Brain microvascular endothelial cell (primary cell): Measurements from ENCODE around the gene SHISAL1.

Source experiments
- DNase-seq: peaks from one replicate; pipeline ENCODE4 v3.0.0-alpha.2; 2020
- H3K27ac ChIP-seq: fragments of 250-450 bp; sonication (Bioruptor Pico); 2 replicates; pipeline ENCODE4 v1.5.1; 2020; ENCODE audit warnings: mild to moderate bottlenecking, moderate library complexity
- H3K27me3 ChIP-seq: fragments of 250-450 bp; sonication (Bioruptor Pico); replicated peaks from 2 replicates; pipeline ENCODE4 v1.5.1; 2020; ENCODE audit warnings: mild to moderate bottlenecking
- H3K36me3 ChIP-seq: fragments of 250-450 bp; sonication (Bioruptor Pico); replicated peaks from 2 replicates; pipeline ENCODE4 v1.5.1; 2020; ENCODE audit warnings: mild to moderate bottlenecking
- H3K4me3 ChIP-seq: 2 replicates; pipeline ENCODE4 v1.5.1; 2011; ENCODE audit warnings: low read depth, mild to moderate bottlenecking, control low read depth, low read length, moderate library complexity
- CTCF ChIP-seq: IDR thresholded peaks from 2 replicates; pipeline ENCODE4 v1.5.1; 2011; ENCODE audit warnings: low read depth, mild to moderate bottlenecking, moderate library complexity, low read length, control low read depth, inconsistent platforms; ENCODE audit errors: missing control alignments
- in situ Hi-C: cut with HindIII; loops from 2 replicates; pipeline ENCODE4 v1.10.0; 2017; ENCODE audit warnings: low sequenced_read_pairs, low pct_ligation_motif_present

SHISAL1 gene

GRCh38 chr22:44246615-44247326, 66.0 kb downstream of the SHISAL1 start:
- in situ Hi-C loops, result no loop called here
- Histone ChIP-seq H3K36me3 (no peaks in the 10 kb centered on the region), H3K4me3 (no peak overlapping the region), H3K27ac (no peak overlapping the region), H3K27me3 (no peaks in the 10 kb centered on the region)
- DNase-seq, result no peak
- no peak for TF ChIP-seq CTCF

GRCh38 chr22:44245867-44246266, 66.9 kb downstream of the SHISAL1 start:
- Histone ChIP-seq H3K27me3 (no peaks in the 10 kb centered on the region), H3K36me3 (no peaks in the 10 kb centered on the region), H3K4me3 (no peak overlapping the region), H3K27ac (no peak overlapping the region)
- no peak for DNase-seq
- TF ChIP-seq CTCF, result no peak
- in situ Hi-C loops, result no loop called here

- no peak for DNase-seq
- no peak overlapping the region for H3K4me3 ChIP-seq
- no peak for TF ChIP-seq CTCF
- H3K36me3 ChIP-seq, result no peaks in the 10 kb centered on the region
- H3K27ac ChIP-seq, result no peak overlapping the region
- H3K27me3 ChIP-seq, result no peaks in the 10 kb centered on the region
- in situ Hi-C loops, result no loop called here
Measured at GRCh38 chr22:44245438-44245837, 67.3 kb downstream of the SHISAL1 start.

- in situ Hi-C loops, result no loop called here
- no peak for DNase-seq
- H3K27ac ChIP-seq, result no peak overlapping the region
Measured at GRCh38 chr22:44244265-44244822, 68.4 kb downstream of the SHISAL1 start.

GRCh38 chr22:44243761-44244160, 69.0 kb downstream of the SHISAL1 start:
- Histone ChIP-seq H3K27me3 (no peaks in the 10 kb centered on the region), H3K27ac (no peak overlapping the region), H3K4me3 (no peak overlapping the region), H3K36me3 (no peaks in the 10 kb centered on the region)
- no peak for TF ChIP-seq CTCF
- DNase-seq, result no peak
- in situ Hi-C loops, result no loop called here

More at GRCh38 chr22:44244265-44244822, 68.4 kb downstream of the SHISAL1 start:
- Histone ChIP-seq H3K4me3 (no peak overlapping the region), H3K36me3 (no peaks in the 10 kb centered on the region), H3K27me3 (no peaks in the 10 kb centered on the region)
- no peak for TF ChIP-seq CTCF
